Stimulated activated naive CD8-positive, alpha-beta T cell treated with anti-CD3 and anti-CD28 coated beads, Interleukin-15, Interleukin-2, amounts not matched to agents 100 ng/mL and 50 ng/mL, for 24 hours (primary cell): ENCODE data around the gene UBA1.

Experiments
- H3K27ac Mint-ChIP-seq: one replicate; pipeline ENCODE4 v1.8.0; 2021; ENCODE audit warnings: mild to moderate bottlenecking, mixed read lengths
- H3K27me3 Mint-ChIP-seq: one replicate; pipeline ENCODE4 v1.8.0; 2021; ENCODE audit warnings: mixed read lengths
- H3K36me3 Mint-ChIP-seq: one replicate; pipeline ENCODE4 v1.8.0; 2021; ENCODE audit warnings: low read depth, mixed read lengths
- H3K4me1 Mint-ChIP-seq: one replicate; pipeline ENCODE4 v1.8.0; 2021; ENCODE audit warnings: low read depth, mixed read lengths
- H3K4me3 Mint-ChIP-seq: one replicate; pipeline ENCODE4 v1.8.0; 2021; ENCODE audit warnings: mild to moderate bottlenecking, mixed read lengths
- H3K9me3 Mint-ChIP-seq: one replicate; pipeline ENCODE4 v1.8.0; 2021; ENCODE audit warnings: mixed read lengths

The UBA1 gene

GRCh38 chrX:47162927-47163583, 30.6 kb upstream of the UBA1 start:
- Mint-ChIP-seq H3K27me3 (no peaks in the 10 kb centered on the region), H3K9me3 (no peaks in the 10 kb centered on the region), H3K27ac (no peak overlapping the region), H3K36me3 (peaks cover 25% of the 10 kb centered on the region), H3K4me1 (peaks cover 9% of the 10 kb centered on the region), H3K4me3 (no peak overlapping the region)

GRCh38 chrX:47164420-47164819, 29.2 kb upstream of the UBA1 start:
- Mint-ChIP-seq H3K36me3 (peaks cover 19% of the 10 kb centered on the region), H3K4me1 (peaks cover 9% of the 10 kb centered on the region), H3K9me3 (no peaks in the 10 kb centered on the region), H3K27ac (no peak overlapping the region), H3K27me3 (no peaks in the 10 kb centered on the region), H3K4me3 (no peak overlapping the region)

- no peak overlapping the region for H3K27ac Mint-ChIP-seq
- no peaks in the 10 kb centered on the region for H3K9me3 Mint-ChIP-seq
- no peak overlapping the region for H3K4me3 Mint-ChIP-seq
- H3K4me1 Mint-ChIP-seq, result peaks cover 4% of the 10 kb centered on the region
- H3K36me3 Mint-ChIP-seq, result peaks cover 13% of the 10 kb centered on the region
- H3K27me3 Mint-ChIP-seq, result no peaks in the 10 kb centered on the region
Measured at GRCh38 chrX:47166126-47166525, 27.5 kb upstream of the UBA1 start.

- H3K9me3 Mint-ChIP-seq, result no peaks in the 10 kb centered on the region
- no peak overlapping the region for H3K27ac Mint-ChIP-seq
- peaks cover 22% of the 10 kb centered on the region for H3K36me3 Mint-ChIP-seq
- no peaks in the 10 kb centered on the region for H3K27me3 Mint-ChIP-seq
- H3K4me1 Mint-ChIP-seq, result peaks cover 4% of the 10 kb centered on the region
- H3K4me3 Mint-ChIP-seq, result no peak overlapping the region
Measured at GRCh38 chrX:47168495-47169073, 25.0 kb upstream of the UBA1 start.

- H3K36me3 Mint-ChIP-seq, result peaks cover 21% of the 10 kb centered on the region
Measured at GRCh38 chrX:47169273-47169672, 24.4 kb upstream of the UBA1 start.

GRCh38 chrX:47169726-47170515, 23.7 kb upstream of the UBA1 start:
- Mint-ChIP-seq H3K27me3 (no peaks in the 10 kb centered on the region), H3K27ac (no peak overlapping the region), H3K4me1 (peaks cover 4% of the 10 kb centered on the region), H3K4me3 (no peak overlapping the region), H3K36me3 (peaks cover 14% of the 10 kb centered on the region), H3K9me3 (no peaks in the 10 kb centered on the region)

More at GRCh38 chrX:47169273-47169672, 24.4 kb upstream of the UBA1 start:
- Mint-ChIP-seq H3K9me3 (no peaks in the 10 kb centered on the region), H3K27me3 (no peaks in the 10 kb centered on the region), H3K4me3 (no peak overlapping the region), H3K27ac (no peak overlapping the region), H3K4me1 (peaks cover 4% of the 10 kb centered on the region)

- Mint-ChIP-seq H3K4me1 (peaks cover 4% of the 10 kb centered on the region), H3K9me3 (no peaks in the 10 kb centered on the region), H3K4me3 (no peak overlapping the region), H3K36me3 (peaks cover 13% of the 10 kb centered on the region), H3K27me3 (no peaks in the 10 kb centered on the region), H3K27ac (no peak overlapping the region)
Measured at GRCh38 chrX:47170861-47171692, 22.6 kb upstream of the UBA1 start.

- Mint-ChIP-seq H3K4me3 (no peak overlapping the region), H3K27me3 (no peaks in the 10 kb centered on the region)
Measured at GRCh38 chrX:47171996-47172395, 21.6 kb upstream of the UBA1 start.

GRCh38 chrX:47172549-47172948, 21.1 kb upstream of the UBA1 start:
- Mint-ChIP-seq H3K9me3 (no peaks in the 10 kb centered on the region), H3K36me3 (peaks cover 22% of the 10 kb centered on the region), H3K4me1 (peaks cover 4% of the 10 kb centered on the region), H3K27me3 (no peaks in the 10 kb centered on the region), H3K4me3 (no peak overlapping the region), H3K27ac (no peak overlapping the region)

More at GRCh38 chrX:47171996-47172395, 21.6 kb upstream of the UBA1 start:
- Mint-ChIP-seq H3K9me3 (no peaks in the 10 kb centered on the region), H3K36me3 (peaks cover 21% of the 10 kb centered on the region), H3K4me1 (peaks cover 4% of the 10 kb centered on the region), H3K27ac (no peak overlapping the region)

- H3K36me3 Mint-ChIP-seq, result peaks cover 26% of the 10 kb centered on the region
- H3K27ac Mint-ChIP-seq, result no peak overlapping the region
- H3K4me1 Mint-ChIP-seq, result peaks cover 2% of the 10 kb centered on the region
- no peaks in the 10 kb centered on the region for H3K9me3 Mint-ChIP-seq
- no peak overlapping the region for H3K4me3 Mint-ChIP-seq
- no peaks in the 10 kb centered on the region for H3K27me3 Mint-ChIP-seq
Measured at GRCh38 chrX:47172971-47173792, 20.4 kb upstream of the UBA1 start.

- H3K9me3 Mint-ChIP-seq, result no peaks in the 10 kb centered on the region
- H3K36me3 Mint-ChIP-seq, result peaks cover 33% of the 10 kb centered on the region
- H3K27me3 Mint-ChIP-seq, result no peaks in the 10 kb centered on the region
- no peak overlapping the region for H3K4me3 Mint-ChIP-seq
- peaks cover 2% of the 10 kb centered on the region for H3K4me1 Mint-ChIP-seq
- H3K27ac Mint-ChIP-seq, result no peak overlapping the region
Measured at GRCh38 chrX:47174376-47174775, 19.3 kb upstream of the UBA1 start.

- Mint-ChIP-seq H3K36me3 (peaks cover 36% of the 10 kb centered on the region), H3K4me3 (no peak overlapping the region), H3K27ac (no peak overlapping the region), H3K27me3 (no peaks in the 10 kb centered on the region), H3K4me1 (peaks cover 2% of the 10 kb centered on the region), H3K9me3 (no peaks in the 10 kb centered on the region)
Measured at GRCh38 chrX:47174846-47175587, 18.6 kb upstream of the UBA1 start.

GRCh38 chrX:47175588-47175980, 18.0 kb upstream of the UBA1 start:
- Mint-ChIP-seq H3K9me3 (no peaks in the 10 kb centered on the region), H3K4me1 (peaks cover 2% of the 10 kb centered on the region), H3K27ac (no peak overlapping the region), H3K36me3 (peaks cover 36% of the 10 kb centered on the region), H3K4me3 (no peak overlapping the region), H3K27me3 (no peaks in the 10 kb centered on the region)
